Coronary artery (tissue), 2 donors: ENCODE results near the gene GKN2.

Experiments
- DNase-seq: peaks from one replicate; pipeline ENCODE4 v3.0.0-alpha.2; 2017; ENCODE audit warnings: low spot score
- H3K27ac ChIP-seq, 2 donors: fragments of 200-600 bp; sonication (generic); one replicate each; pipeline ENCODE4 v1.5.1; 2016 to 2019
- H3K4me3 ChIP-seq: fragments of 200-600 bp; sonication (generic); 2 replicates; pipeline ENCODE4 v1.5.1; 2016; ENCODE audit warnings: mild to moderate bottlenecking, moderate library complexity
- CTCF ChIP-seq: fragments of 200-600 bp; sonication (generic); IDR thresholded peaks from one replicate; pipeline ENCODE4 v1.5.1; 2019; ENCODE audit warnings: antibody characterized with exemption

GKN2 gene

DNA sequence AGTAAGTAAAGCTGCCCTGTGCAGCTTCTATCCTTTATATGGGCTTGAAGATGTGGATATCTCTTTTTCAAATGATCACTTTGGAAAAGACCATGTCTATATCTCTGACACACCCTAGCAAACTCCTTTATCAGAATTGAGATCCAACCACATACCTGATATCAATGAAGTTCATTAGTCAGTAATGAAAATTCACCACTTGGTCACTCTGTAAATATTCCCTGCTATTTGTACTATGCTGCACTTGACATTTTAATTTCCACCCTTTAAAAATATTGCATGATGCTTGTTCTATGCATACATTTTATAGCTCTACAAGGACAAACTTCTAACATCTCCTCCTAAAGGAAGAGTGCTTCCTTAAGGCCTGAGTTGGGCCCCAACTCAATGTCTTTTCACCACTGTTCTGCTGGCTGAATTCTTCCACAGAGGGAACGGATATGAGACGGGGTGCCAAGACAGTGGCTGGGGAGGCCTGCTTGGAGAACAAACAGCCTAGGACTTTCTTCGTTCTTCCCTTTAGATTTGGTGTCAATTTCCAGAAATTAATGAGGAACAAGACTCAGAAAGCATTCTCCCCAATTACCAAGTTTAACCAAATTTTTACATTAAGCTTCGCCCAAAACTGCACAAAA lies at the start of gene GKN2:
GKN2 (minus strand) TSS at position 7 of the 635 bp plus-strand sequence. CDS start 32 bp downstream, outside the sequence.
- Histone ChIP-seq H3K27ac (no peak within 1 kb of the TSS), H3K4me3 (no peak within 1 kb of the TSS)
- no peak for TF ChIP-seq CTCF
- no peak for DNase-seq

- TF ChIP-seq CTCF: no peak
- no peak for DNase-seq
- Histone ChIP-seq H3K27ac (no peak overlapping the region), H3K4me3 (no peak overlapping the region)
These were observed 49.2 kb upstream of the GKN2 start for GRCh38 chr2:69001879-69002278.

- Histone ChIP-seq H3K4me3 (no peak overlapping the region), H3K27ac (no peak overlapping the region)
- TF ChIP-seq CTCF: no peak
- DNase-seq: no peak
These were observed 44.7 kb upstream of the GKN2 start for GRCh38 chr2:68997401-68997800.

- Histone ChIP-seq H3K4me3 (no peak overlapping the region), H3K27ac (no peak overlapping the region)
- DNase-seq: no peak
- no peak for TF ChIP-seq CTCF
These were observed 43.2 kb upstream of the GKN2 start for GRCh38 chr2:68995916-68996315.

- Histone ChIP-seq H3K27ac (no peak overlapping the region), H3K4me3 (no peak overlapping the region)
- DNase-seq: no peak
- TF ChIP-seq CTCF: no peak
These were observed 42.2 kb upstream of the GKN2 start for GRCh38 chr2:68994864-68995263.

- no peak for TF ChIP-seq CTCF
- H3K27ac ChIP-seq: no peak overlapping the region
- no peak for DNase-seq
These were observed 41.0 kb upstream of the GKN2 start for GRCh38 chr2:68993660-68994059.

DNA sequence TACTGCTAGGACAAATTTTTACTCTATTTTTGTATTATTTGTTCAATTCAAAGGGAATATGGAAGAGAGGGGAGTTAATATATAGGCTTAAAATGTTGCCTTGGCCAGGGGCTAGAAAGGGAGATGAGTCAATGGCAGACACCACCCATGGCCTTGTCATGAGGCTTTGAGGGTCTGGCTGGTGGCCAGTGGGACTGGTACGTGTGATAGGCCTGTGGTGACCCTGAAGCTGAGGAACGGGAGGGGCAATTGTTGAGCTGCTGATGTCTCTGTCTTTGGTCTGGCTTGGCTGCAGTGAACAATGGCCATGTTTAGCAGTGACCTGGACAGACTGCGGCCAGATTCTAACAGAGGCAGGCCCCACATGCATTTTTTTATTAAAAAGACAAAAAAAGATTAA lies 40.2 kb upstream of the GKN2 start:
- H3K27ac ChIP-seq: no peak overlapping the region
- TF ChIP-seq CTCF: no peak
- H3K4me3 ChIP-seq: no peak overlapping the region
- DNase-seq: no peak

More at GRCh38 chr2:68993660-68994059, 41.0 kb upstream of the GKN2 start:
- H3K4me3 ChIP-seq: no peak overlapping the region
